Aorta (tissue), 5 donors: ENCODE results near the gene DGKQ. TPM values are rescaled to one million over a fixed set of nuclear protein-coding genes. Genes with fewer than 3 reads are reported as not detected.
"Not testable (repeated sequence)": the region's sequence is repeated elsewhere in the genome, so short reads cannot be mapped to it uniquely, and the experiment has no call there.

ENCODE experiments used
- ATAC-seq: fragments of 200-7000 bp; cut with Tn5 transposase; one replicate; pipeline ENCODE4 v1.9.1; 2022; ENCODE audit warnings: moderate library complexity; ENCODE audit not compliant: low FRiP score
- DNase-seq, 2 donors: peaks; one replicate each; pipeline ENCODE4 v3.0.0-alpha.2; 2020
- H3K27ac ChIP-seq, 2 donors: one replicate each; pipeline ENCODE4 v1.5.1; 2013; ENCODE audit warnings: low read length in 2 of 2, mild to moderate bottlenecking in 2 of 2, moderate library complexity in 2 of 2, control low read depth in 1 of 2, inconsistent platforms in 1 of 2, low read depth in 1 of 2
- H3K27me3 ChIP-seq, 2 donors: one replicate each; pipeline ENCODE4 v1.6.1; 2013; ENCODE audit warnings: control low read depth in 1 of 2, low read length in 1 of 2, mild to moderate bottlenecking in 1 of 2, moderate library complexity in 1 of 2; ENCODE audit not compliant: insufficient read depth in 2 of 2, control insufficient read depth in 1 of 2
- H3K36me3 ChIP-seq, 2 donors: one replicate each; pipeline ENCODE4 v1.6.1; 2013; ENCODE audit warnings: control low read depth in 1 of 2, low read length in 1 of 2, mild to moderate bottlenecking in 1 of 2; ENCODE audit not compliant: insufficient read depth in 2 of 2, control insufficient read depth in 1 of 2
- H3K4me1 ChIP-seq, 2 donors: one replicate each; pipeline ENCODE4 v1.6.1; 2013; ENCODE audit warnings: low read length in 2 of 2, control low read depth in 1 of 2, mild to moderate bottlenecking in 1 of 2, moderate library complexity in 1 of 2; ENCODE audit not compliant: insufficient read depth in 2 of 2, control insufficient read depth in 1 of 2
- H3K4me3 ChIP-seq, 2 donors: one replicate each; pipeline ENCODE4 v1.5.1; 2013; ENCODE audit warnings: low read length in 2 of 2, control low read depth in 1 of 2, mild to moderate bottlenecking in 1 of 2
- H3K9me3 ChIP-seq: one replicate; pipeline ENCODE4 v1.6.1; 2013; ENCODE audit warnings: mild to moderate bottlenecking, low read length; ENCODE audit not compliant: control insufficient read depth
- WGBS, 2 donors: extraction: QIAGEN DNeasy Blood & Tissue Kit; methylation state at CpG; one replicate each; pipeline ENCODE4 v1.1.7; 2013; 5-methylcytosine and 5-hydroxymethylcytosine counted together
- intact Hi-C, 2 donors: fragments of 100-400 bp; cut with DNase I; formaldehyde crosslinking; loops; one replicate each; pipeline versions ENCODE4 v1.14.2 to v1.15.0; 2022
- polyA plus RNA-seq, 2 donors: library from polyadenylated mRNA; stranded (reverse); fragments of 200-250 nt; gene quantifications; one replicate each; pipeline ENCODE4 v1.2.3, GENCODE V29; 2013
- total RNA-seq, 2 donors: library from RNA; stranded (reverse); fragmentation: NEBNext Ultra II Directional; extraction: Animal tissue kit (Norgen Biotek cat#: 25700); gene quantifications; one replicate each; pipeline ENCODE4 v1.2.1, GENCODE V29; 2021
- donor health status: healthy with polysubstance abuse.
- donor health status: Bipolar disorder and iron deficiency.
- donor health status: DM: no; HTN: no; CAD: no.
- donor health status: DM: no; HTN: no; CAD: no.
- donor health status: DM: yes; HTN: yes; CAD: no.

Gene DGKQ
- total and polyA plus RNA-seq, 4 donors, result 5.4 to 14.2 (median 12.3) TPM

GRCh38 chr4:1004071-1004418 is 30.7 kb upstream of the DGKQ start:
- intact Hi-C loops, result no loop called here
- Histone ChIP-seq H3K27me3 (no peaks in the 10 kb centered on the region), H3K27ac (no peak overlapping the region), H3K36me3 (no peaks in the 10 kb centered on the region), H3K4me1 (no peaks in the 10 kb centered on the region), H3K9me3 (no peaks in the 10 kb centered on the region), H3K4me3 (no peak overlapping the region)
- no peak for DNase-seq
- peak; percentile 12 for ATAC-seq
- WGBS, 2 donors, result 93 to 94% methylated on average over 13 of the region's 13 CpGs

DNA sequence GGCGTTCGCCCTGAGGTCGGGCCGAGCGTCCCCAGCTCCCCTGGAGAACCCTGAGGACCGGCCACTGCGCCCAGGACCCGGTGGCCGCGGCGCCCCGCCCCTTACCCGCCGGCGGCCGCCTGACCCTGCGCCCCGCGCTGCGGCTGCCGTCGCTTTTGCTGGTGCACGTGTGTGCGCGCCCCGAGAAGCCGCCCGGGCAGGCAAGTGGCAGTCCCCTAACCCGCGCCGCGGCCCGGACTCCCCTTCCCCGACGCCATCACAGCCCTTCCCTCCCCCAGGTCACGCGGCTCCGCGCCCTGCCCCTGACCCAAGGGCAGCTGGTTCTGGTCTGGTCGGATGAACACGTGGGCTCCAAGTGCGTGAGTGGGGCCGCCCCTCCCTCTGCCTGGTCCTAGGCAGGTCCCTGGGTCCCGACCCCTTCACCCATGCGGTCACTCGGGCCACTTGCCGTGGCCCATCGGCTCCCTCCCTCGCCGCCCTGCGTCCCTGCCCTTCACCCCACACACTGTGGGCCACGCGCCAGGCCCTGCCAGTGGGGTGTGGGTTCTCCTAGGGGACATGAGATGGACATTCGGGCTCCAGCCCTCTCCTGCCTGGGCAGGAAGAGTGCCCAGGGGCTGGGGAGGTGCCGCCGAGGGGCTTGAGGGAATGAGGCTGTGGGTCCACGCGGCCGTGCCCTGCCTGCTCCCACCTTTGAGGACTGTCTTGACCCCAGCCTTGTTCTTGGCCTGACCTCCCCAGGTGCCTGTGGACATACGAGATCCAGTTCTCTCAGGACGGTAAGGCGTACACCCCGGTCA is 30.1 kb upstream of the DGKQ start:
- Histone ChIP-seq H3K4me1 (no peaks in the 10 kb centered on the region), H3K4me3 (no peak overlapping the region), H3K27me3 (no peaks in the 10 kb centered on the region), H3K9me3 (no peaks in the 10 kb centered on the region), H3K36me3 (no peaks in the 10 kb centered on the region), H3K27ac (no peak overlapping the region)
- ATAC-seq, result peak; percentile 6
- DNase-seq, result no peak
- WGBS, 2 donors, result 30 to 38% methylated on average over 47 to 63 of the region's 63 CpGs
- intact Hi-C loops, result no loop called here

DNA sequence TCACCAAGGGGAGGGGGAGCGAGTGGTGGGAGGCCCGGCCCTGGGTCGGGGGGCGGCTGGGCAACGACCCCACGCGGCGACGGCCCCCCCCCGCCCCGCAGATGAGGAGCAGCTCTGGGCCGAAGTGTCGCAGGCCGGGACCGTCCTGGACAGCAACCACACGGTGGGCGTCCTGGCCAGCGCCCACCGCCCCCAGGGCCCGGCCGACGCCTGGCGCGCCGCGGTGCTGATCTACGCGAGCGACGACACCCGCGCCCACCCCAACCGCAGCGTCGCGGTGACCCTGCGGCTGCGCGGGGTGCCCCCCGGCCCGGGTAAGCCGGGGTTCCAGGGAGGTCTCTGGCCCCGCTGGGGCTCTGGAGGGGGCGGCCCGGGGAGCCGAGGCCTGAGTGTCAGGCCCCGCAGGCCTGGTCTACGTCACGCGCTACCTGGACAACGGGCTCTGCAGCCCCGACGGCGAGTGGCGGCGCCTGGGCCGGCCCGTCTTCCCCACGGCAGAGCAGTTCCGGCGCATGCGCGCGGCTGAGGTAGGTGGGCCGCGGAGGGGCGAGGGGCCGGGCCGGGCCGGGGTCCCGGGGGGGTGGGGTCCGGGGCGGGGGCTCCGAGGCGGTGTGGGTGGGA is 29.4 kb upstream of the DGKQ start:
- no peak overlapping the region for H3K4me3 ChIP-seq
- no peaks in the 10 kb centered on the region for H3K36me3 ChIP-seq
- H3K27ac ChIP-seq, result no peak overlapping the region
- 2 to 3% methylated on average over 29 to 75 of the region's 75 CpGs for WGBS, 2 donors
- no peak for DNase-seq
- intact Hi-C loops, result no loop called here
- ATAC-seq, result no peak
- H3K4me1 ChIP-seq, result no peaks in the 10 kb centered on the region
- no peaks in the 10 kb centered on the region for H3K27me3 ChIP-seq
- no peaks in the 10 kb centered on the region for H3K9me3 ChIP-seq

- Histone ChIP-seq H3K27ac (no peak overlapping the region), H3K27me3 (no peaks in the 10 kb centered on the region), H3K9me3 (no peaks in the 10 kb centered on the region), H3K4me1 (no peaks in the 10 kb centered on the region), H3K4me3 (no peak overlapping the region), H3K36me3 (no peaks in the 10 kb centered on the region)
- ATAC-seq (peak; percentile 39), DNase-seq (no peak)
- intact Hi-C loops, result no loop called here
- WGBS, 2 donors, result 3% methylated on average over 37 to 54 of the region's 54 CpGs
Measured at GRCh38 chr4:1002131-1002630, 28.8 kb upstream of the DGKQ start.

GRCh38 chr4:1001561-1002130 is 28.3 kb upstream of the DGKQ start:
- intact Hi-C loops, result no loop called here
- H3K4me1 ChIP-seq, result no peaks in the 10 kb centered on the region
- 14 to 20% methylated on average over 48 of the region's 48 CpGs for WGBS, 2 donors
- no peaks in the 10 kb centered on the region for H3K36me3 ChIP-seq
- H3K27me3 ChIP-seq, result no peaks in the 10 kb centered on the region
- no peak overlapping the region for H3K27ac ChIP-seq
- ATAC-seq, result no peak
- DNase-seq, result no peak
- no peak overlapping the region for H3K4me3 ChIP-seq
- H3K9me3 ChIP-seq, result no peaks in the 10 kb centered on the region

DNA sequence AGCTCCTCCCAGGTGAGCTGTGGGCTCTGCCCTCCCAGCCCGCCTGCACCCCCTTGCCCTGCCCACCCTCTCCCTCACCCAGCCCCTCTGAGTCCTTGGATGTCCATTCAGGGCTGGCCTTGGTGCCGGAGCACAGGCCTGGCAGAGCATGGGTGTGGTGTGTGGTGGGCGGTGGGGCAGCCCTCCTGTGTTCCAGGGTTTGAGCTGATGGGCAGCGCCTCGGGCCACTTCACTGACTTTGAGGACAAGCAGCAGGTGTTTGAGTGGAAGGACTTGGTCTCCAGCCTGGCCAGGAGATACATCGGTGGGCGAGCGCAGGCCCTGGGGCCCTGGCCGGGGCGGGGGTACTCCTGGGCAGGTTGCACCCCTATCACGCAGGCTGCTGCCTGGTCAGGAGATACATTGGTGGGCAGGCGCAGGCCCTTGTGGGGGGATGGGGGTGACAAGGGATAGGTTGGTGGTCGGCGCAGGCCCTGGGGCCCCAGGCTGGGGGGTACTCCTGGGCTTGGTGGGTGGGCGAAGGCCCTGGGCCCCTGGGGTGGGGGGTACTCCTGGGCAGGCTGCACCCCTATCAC is 27.4 kb upstream of the DGKQ start:
- H3K27me3 ChIP-seq, result no peaks in the 10 kb centered on the region

GRCh38 chr4:999882-1000425 is 26.6 kb upstream of the DGKQ start:
- H3K27me3 ChIP-seq, result no peaks in the 10 kb centered on the region
- ATAC-seq (no peak), DNase-seq (no peak)
- H3K4me1 ChIP-seq, result no peaks in the 10 kb centered on the region
- no peaks in the 10 kb centered on the region for H3K9me3 ChIP-seq
- intact Hi-C loops, result no loop called here
- no peaks in the 10 kb centered on the region for H3K36me3 ChIP-seq
- WGBS, 2 donors, result 42 to 47% methylated on average over 18 of the region's 18 CpGs
- no peak overlapping the region for H3K4me3 ChIP-seq
- H3K27ac ChIP-seq, result no peak overlapping the region

More for the DNA sequence above, 27.4 kb upstream of the DGKQ start:
- DNase-seq, result no peak
- 85% methylated on average over 13 to 15 of the region's 15 CpGs for WGBS, 2 donors
- no peak for ATAC-seq
- intact Hi-C loops, result no loop called here
- Histone ChIP-seq H3K4me1 (no peaks in the 10 kb centered on the region), H3K36me3 (no peaks in the 10 kb centered on the region), H3K27ac (no peak overlapping the region), H3K9me3 (no peaks in the 10 kb centered on the region), H3K4me3 (no peak overlapping the region)

GRCh38 chr4:999240-999863 is 26.0 kb upstream of the DGKQ start:
- not testable (repeated sequence) for H3K27me3 ChIP-seq, ATAC-seq
- 26 to 32% methylated on average over 14 to 18 of the region's 21 CpGs for WGBS, 2 donors

More at GRCh38 chr4:999240-999863, 26.0 kb upstream of the DGKQ start:
- H3K4me3 ChIP-seq, H3K4me1 ChIP-seq, H3K27ac ChIP-seq, H3K9me3 ChIP-seq, DNase-seq, H3K36me3 ChIP-seq, intact Hi-C loops: not testable (repeated sequence)
